ENCODE measurements around the gene EDA2R. TPM values are rescaled to one million over a fixed set of nuclear protein-coding genes. Genes with fewer than 3 reads are reported as not detected.

The EDA2R gene
- total RNA-seq, 1 experiment from 2014 or later: 0.05 TPM

DNA sequence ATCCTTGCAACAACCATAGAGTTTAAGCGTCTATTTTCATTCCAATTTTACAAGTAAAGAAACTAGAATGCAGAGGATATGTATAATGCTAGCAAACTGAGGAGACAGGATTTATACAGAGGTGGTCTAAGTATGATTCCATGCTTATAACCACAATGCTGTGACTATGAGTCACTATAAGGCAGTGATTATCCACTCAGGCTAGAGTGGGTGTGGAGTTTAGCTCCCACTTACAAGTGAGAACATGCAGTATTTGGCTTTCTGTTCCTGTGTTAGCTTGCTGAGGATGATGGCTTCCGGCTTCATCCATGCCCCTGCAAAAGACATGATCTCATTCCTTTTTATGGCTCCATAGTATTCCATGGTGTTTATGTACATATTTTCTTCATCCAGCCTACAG lies 41.6 kb upstream of the EDA2R start:
- ATAC-seq (no peak), DNase-seq (ENCODE audit: low read depth, low spot score) (no peak)
- no peaks in the 10 kb centered on the region for H3K9me3 ChIP-seq (ENCODE audit: control insufficient read depth, insufficient read depth, low read depth, low read length)
- POLR2A ChIA-PET: no interaction called here
- H3K27ac ChIP-seq (ENCODE audit: low read length): no peak overlapping the region
- no peaks in the 10 kb centered on the region for H3K27me3 ChIP-seq (ENCODE audit: control insufficient read depth, insufficient read depth, low read length)
- in situ Hi-C loops (cut with HindIII; ENCODE audit: low pct_unique_long_range_greater_than_20kb, low sequenced_read_pairs) (no loop called here), intact Hi-C loops (cut with micrococcal nuclease; ENCODE audit: unreplicated experiment) (no loop called here)
- CTCF ChIA-PET: no interaction called here
- no peaks in the 10 kb centered on the region for H3K4me1 ChIP-seq (ENCODE audit: control insufficient read depth, insufficient read depth, low read length)
- no TSS peak for BruUV-seq (replicated peaks)
- TF ChIP-seq SIN3A (IDR thresholded peaks at IDR 0.05; ENCODE audit: borderline replicate concordance, insufficient read depth, low read depth, low read length) (no peak), POLR2AphosphoS5 (IDR thresholded peaks at IDR 0.05; ENCODE audit: low read depth, low read length) (no peak), CTCF (IDR thresholded peaks at IDR 0.05) (no peak), TCF7L2 (IDR thresholded peaks at IDR 0.05; ENCODE audit: low read depth, low read length) (no peak)
- no peaks in the 10 kb centered on the region for H3K36me3 ChIP-seq (ENCODE audit: control insufficient read depth, insufficient read depth, low read length)
- no peak overlapping the region for H3K4me3 ChIP-seq (ENCODE audit: low read depth in 2 of 2, low read length in 2 of 2)

GRCh38 chrX:66677430-66677829 lies 38.6 kb upstream of the EDA2R start:
- H3K27ac ChIP-seq (ENCODE audit: low read length): no peak overlapping the region
- TF ChIP-seq SIN3A (IDR thresholded peaks at IDR 0.05; ENCODE audit: borderline replicate concordance, insufficient read depth, low read depth, low read length) (no peak), TCF7L2 (IDR thresholded peaks at IDR 0.05; ENCODE audit: low read depth, low read length) (no peak), POLR2AphosphoS5 (IDR thresholded peaks at IDR 0.05; ENCODE audit: low read depth, low read length) (no peak), CTCF (IDR thresholded peaks at IDR 0.05) (no peak)
- TF ChIP-seq, protein P1, sequence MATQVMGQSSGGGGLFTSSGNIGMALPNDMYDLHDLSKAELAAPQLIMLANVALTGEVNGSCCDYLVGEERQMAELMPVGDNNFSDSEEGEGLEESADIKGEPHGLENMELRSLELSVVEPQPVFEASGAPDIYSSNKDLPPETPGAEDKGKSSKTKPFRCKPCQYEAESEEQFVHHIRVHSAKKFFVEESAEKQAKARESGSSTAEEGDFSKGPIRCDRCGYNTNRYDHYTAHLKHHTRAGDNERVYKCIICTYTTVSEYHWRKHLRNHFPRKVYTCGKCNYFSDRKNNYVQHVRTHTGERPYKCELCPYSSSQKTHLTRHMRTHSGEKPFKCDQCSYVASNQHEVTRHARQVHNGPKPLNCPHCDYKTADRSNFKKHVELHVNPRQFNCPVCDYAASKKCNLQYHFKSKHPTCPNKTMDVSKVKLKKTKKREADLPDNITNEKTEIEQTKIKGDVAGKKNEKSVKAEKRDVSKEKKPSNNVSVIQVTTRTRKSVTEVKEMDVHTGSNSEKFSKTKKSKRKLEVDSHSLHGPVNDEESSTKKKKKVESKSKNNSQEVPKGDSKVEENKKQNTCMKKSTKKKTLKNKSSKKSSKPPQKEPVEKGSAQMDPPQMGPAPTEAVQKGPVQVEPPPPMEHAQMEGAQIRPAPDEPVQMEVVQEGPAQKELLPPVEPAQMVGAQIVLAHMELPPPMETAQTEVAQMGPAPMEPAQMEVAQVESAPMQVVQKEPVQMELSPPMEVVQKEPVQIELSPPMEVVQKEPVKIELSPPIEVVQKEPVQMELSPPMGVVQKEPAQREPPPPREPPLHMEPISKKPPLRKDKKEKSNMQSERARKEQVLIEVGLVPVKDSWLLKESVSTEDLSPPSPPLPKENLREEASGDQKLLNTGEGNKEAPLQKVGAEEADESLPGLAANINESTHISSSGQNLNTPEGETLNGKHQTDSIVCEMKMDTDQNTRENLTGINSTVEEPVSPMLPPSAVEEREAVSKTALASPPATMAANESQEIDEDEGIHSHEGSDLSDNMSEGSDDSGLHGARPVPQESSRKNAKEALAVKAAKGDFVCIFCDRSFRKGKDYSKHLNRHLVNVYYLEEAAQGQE (IDR thresholded peaks at IDR 0.05; ENCODE audit: insufficient read depth in 1 of 2, low read depth in 2 of 2, low read length in 1 of 2): no peak

More at GRCh38 chrX:66677430-66677829, 38.6 kb upstream of the EDA2R start:
- intact Hi-C loops (cut with micrococcal nuclease; ENCODE audit: unreplicated experiment) (no loop called here), in situ Hi-C loops (cut with HindIII; ENCODE audit: low pct_unique_long_range_greater_than_20kb, low sequenced_read_pairs) (no loop called here)
- POLR2A ChIA-PET: no interaction called here
- DNase-seq (ENCODE audit: low read depth, low spot score) (no peak), ATAC-seq (no peak)
- H3K4me3 ChIP-seq (ENCODE audit: low read depth in 2 of 2, low read length in 2 of 2): no peak overlapping the region
- H3K4me1 ChIP-seq (ENCODE audit: control insufficient read depth, insufficient read depth, low read length): no peaks in the 10 kb centered on the region
- BruUV-seq (replicated peaks): no TSS peak
- CTCF ChIA-PET: no interaction called here
- no peaks in the 10 kb centered on the region for H3K9me3 ChIP-seq (ENCODE audit: control insufficient read depth, insufficient read depth, low read depth, low read length)
- H3K27me3 ChIP-seq (ENCODE audit: control insufficient read depth, insufficient read depth, low read length): no peaks in the 10 kb centered on the region
- H3K36me3 ChIP-seq (ENCODE audit: control insufficient read depth, insufficient read depth, low read length): no peaks in the 10 kb centered on the region

Measured in Panc1 (cell line).